ENCODE data around the gene STK39. TPM values are rescaled to one million over a fixed set of nuclear protein-coding genes. Genes with fewer than 3 reads are reported as not detected.

The STK39 gene
- total RNA-seq, 4 donors from 2014 or later, result 35.3 to 58.0 (median 47.0) TPM

GRCh38 chr2:167957662-167958061 is 289.7 kb downstream of the STK39 start:
- Histone ChIP-seq H3K27ac (no peak overlapping the region), H3K9me3 (no peaks in the 10 kb centered on the region), H3K4me3 (no peak overlapping the region), H3K36me3 (peaks cover 0 to 18% of the 10 kb centered on the region in 2 donors), H3K4me1 (peaks cover 0 to 4% (median 0%) of the 10 kb centered on the region in 3 donors), H3K27me3 (no peaks in the 10 kb centered on the region)
- 100% methylated on average over 2 of the region's 2 CpGs for WGBS, 2 donors (ENCODE audit: low coverage in 1 of 2)
- no peak for ATAC-seq
- TF ChIP-seq CTCF (IDR thresholded peaks at IDR 0.05), result no peak

- 78 to 88% methylated on average over 6 of the region's 6 CpGs for WGBS, 2 donors (ENCODE audit: low coverage in 1 of 2)
These were observed 292.0 kb downstream of the STK39 start for GRCh38 chr2:167955264-167955906.

GRCh38 chr2:167954495-167954894 is 292.9 kb downstream of the STK39 start:
- peaks cover 0 to 4% (median 0%) of the 10 kb centered on the region in 3 donors for H3K4me1 ChIP-seq
- no peak overlapping the region for H3K4me3 ChIP-seq
- H3K27ac ChIP-seq, result no peak overlapping the region
- WGBS, 2 donors (ENCODE audit: low coverage in 1 of 2), result 48 to 78% methylated on average over 2 of the region's 2 CpGs
- H3K36me3 ChIP-seq, result peaks cover 0 to 4% of the 10 kb centered on the region in 2 donors
- TF ChIP-seq CTCF (IDR thresholded peaks at IDR 0.05) (no peak), POLR2AphosphoS5 (IDR thresholded peaks at IDR 0.05) (no peak), POLR2A (IDR thresholded peaks at IDR 0.05) (no peak), EP300 (IDR thresholded peaks at IDR 0.05) (no peak)
- no peaks in the 10 kb centered on the region for H3K27me3 ChIP-seq
- H3K9me3 ChIP-seq, result no peaks in the 10 kb centered on the region
- no peak for ATAC-seq

More at GRCh38 chr2:167955264-167955906, 292.0 kb downstream of the STK39 start:
- TF ChIP-seq POLR2AphosphoS5 (IDR thresholded peaks at IDR 0.05) (no peak), EP300 (IDR thresholded peaks at IDR 0.05) (no peak), CTCF (IDR thresholded peaks at IDR 0.05) (no peak), POLR2A (IDR thresholded peaks at IDR 0.05) (no peak)
- no peaks in the 10 kb centered on the region for H3K9me3 ChIP-seq
- no peak overlapping the region for H3K27ac ChIP-seq
- ATAC-seq, result no peak
- H3K36me3 ChIP-seq, result peaks cover 0 to 10% of the 10 kb centered on the region in 2 donors
- no peaks in the 10 kb centered on the region for H3K27me3 ChIP-seq
- H3K4me1 ChIP-seq, result peaks cover 0 to 4% (median 0%) of the 10 kb centered on the region in 3 donors
- H3K4me3 ChIP-seq, result no peak overlapping the region

- no peak overlapping the region for H3K4me3 ChIP-seq
These were observed 293.6 kb downstream of the STK39 start for GRCh38 chr2:167953776-167954175.

More at GRCh38 chr2:167953776-167954175, 293.6 kb downstream of the STK39 start:
- no peaks in the 10 kb centered on the region for H3K9me3 ChIP-seq
- no peaks in the 10 kb centered on the region for H3K27me3 ChIP-seq
- peaks cover 0 to 4% (median 0%) of the 10 kb centered on the region in 3 donors for H3K4me1 ChIP-seq
- 89 to 92% methylated on average over 3 of the region's 3 CpGs for WGBS, 2 donors (ENCODE audit: low coverage in 1 of 2)
- no peak overlapping the region for H3K27ac ChIP-seq
- no peaks in the 10 kb centered on the region for H3K36me3 ChIP-seq
- TF ChIP-seq CTCF (IDR thresholded peaks at IDR 0.05), result no peak
- TF ChIP-seq POLR2A (IDR thresholded peaks at IDR 0.05), result no peak
- TF ChIP-seq POLR2AphosphoS5 (IDR thresholded peaks at IDR 0.05), result no peak
- no peak for TF ChIP-seq EP300 (IDR thresholded peaks at IDR 0.05)
- ATAC-seq, result no peak
